Liver (tissue), 9 donors: Measurements from ENCODE around the gene MED4. TPM values are rescaled to one million over a fixed set of nuclear protein-coding genes. Genes with fewer than 3 reads are reported as not detected.

Source experiments
- DNase-seq: peaks from one replicate; pipeline ENCODE4 v3.0.0-alpha.2; 2017; ENCODE audit warnings: low spot score
- H3K27ac ChIP-seq, 2 donors: one replicate each; pipeline ENCODE4 v1.7.0; 2013; ENCODE audit warnings: inconsistent platforms in 2 of 2, low read length in 2 of 2, control low read depth in 1 of 2, low read depth in 1 of 2, mild to moderate bottlenecking in 1 of 2
- H3K27me3 ChIP-seq, 4 donors: one replicate each; pipeline versions ENCODE4 v1.6.1 to v1.7.0; 2013; ENCODE audit warnings: low read length in 3 of 4, inconsistent platforms in 1 of 4, mild to moderate bottlenecking in 1 of 4, moderate library complexity in 1 of 4; ENCODE audit not compliant: control insufficient read depth in 4 of 4, insufficient read depth in 4 of 4
- H3K36me3 ChIP-seq, 4 donors: one replicate each; pipeline versions ENCODE4 v1.6.1 to v1.7.0; 2013; ENCODE audit warnings: low read length in 3 of 4, mild to moderate bottlenecking in 3 of 4, low read depth in 1 of 4, moderate library complexity in 1 of 4; ENCODE audit not compliant: control insufficient read depth in 4 of 4, insufficient read depth in 3 of 4
- H3K4me1 ChIP-seq, 4 donors: one replicate each; pipeline versions ENCODE4 v1.6.1 to v1.7.0; 2013; ENCODE audit warnings: low read length in 3 of 4, mild to moderate bottlenecking in 3 of 4, moderate library complexity in 1 of 4; ENCODE audit not compliant: control insufficient read depth in 4 of 4, insufficient read depth in 4 of 4
- H3K4me3 ChIP-seq, 3 donors: one replicate each; pipeline versions ENCODE4 v1.6.1 to v1.7.0; 2013; ENCODE audit warnings: low read length in 3 of 3, control low read depth in 1 of 3, low read depth in 1 of 3, mild to moderate bottlenecking in 1 of 3
- H3K9ac ChIP-seq, 2 donors: one replicate each; pipeline ENCODE4 v1.7.0; 2013; ENCODE audit warnings: low read length in 2 of 2, mild to moderate bottlenecking in 2 of 2, moderate library complexity in 2 of 2, control low read depth in 1 of 2, low read depth in 1 of 2
- H3K9me3 ChIP-seq, 4 donors: one replicate each; pipeline versions ENCODE4 v1.6.1 to v1.7.0; 2013; ENCODE audit warnings: low read length in 3 of 4; ENCODE audit not compliant: control insufficient read depth in 4 of 4
- EGR1 ChIP-seq, 2 donors: IDR thresholded peaks; 2 replicates each; pipeline ENCODE4 v1.6.1; 2016 to 2018; ENCODE audit warnings: antibody characterized with exemption in 2 of 2, low read depth in 2 of 2
- FOXA1 ChIP-seq: IDR thresholded peaks from 2 replicates; pipeline ENCODE4 v1.6.1; 2016; ENCODE audit warnings: antibody characterized with exemption
- FOXA2 ChIP-seq: IDR thresholded peaks from 2 replicates; pipeline ENCODE4 v1.6.1; 2016; ENCODE audit warnings: antibody characterized with exemption
- HNF4A ChIP-seq, 2 donors: conservative IDR thresholded peaks; 2 replicates each; pipeline ENCODE4 v1.6.1; 2016; ENCODE audit warnings: antibody characterized with exemption in 2 of 2, mild to moderate bottlenecking in 2 of 2
- HNF4G ChIP-seq: IDR thresholded peaks from 2 replicates; pipeline ENCODE4 v1.6.1; 2016; ENCODE audit warnings: antibody characterized with exemption
- REST ChIP-seq: IDR thresholded peaks from 2 replicates; pipeline ENCODE4 v1.6.1; 2016; ENCODE audit warnings: antibody characterized with exemption, mild to moderate bottlenecking
- SP1 ChIP-seq: IDR thresholded peaks from 2 replicates; pipeline ENCODE4 v1.6.1; 2018; ENCODE audit warnings: antibody characterized with exemption, mild to moderate bottlenecking
- ZBTB33 ChIP-seq: IDR thresholded peaks from 2 replicates; pipeline ENCODE4 v1.6.1; 2016; ENCODE audit warnings: antibody characterized with exemption
- WGBS: extraction: QIAGEN DNeasy Blood & Tissue Kit; methylation state at CpG from one replicate; pipeline ENCODE4 v1.1.7; 2013; 5-methylcytosine and 5-hydroxymethylcytosine counted together
- polyA plus RNA-seq, 2 donors: library from polyadenylated mRNA; stranded (reverse) in 1 of 2; unstranded in 1 of 2; fragments of 200-250 nt in 1 of 2; fragments of >200 nt in 1 of 2; fragmentation: Nextera tagmentation in 1 of 2; extraction: Ambion mirVana in 1 of 2; gene quantifications; one replicate each; pipeline versions ENCODE4 v1.2.1 to v1.2.3, GENCODE V29; 2013 to 2015
- total RNA-seq, 2 donors: library from RNA; depleted of rRNA; stranded (reverse); fragments of >200 nt; gene quantifications; one replicate each; pipeline ENCODE4 v1.2.3, GENCODE V29; 2014
- TF ChIP-seq, protein P1 (sequence below): fragments of 150-350 bp; IDR thresholded peaks from 2 replicates; pipeline ENCODE4 v1.5.1; 2017; ENCODE audit warnings: improper control_type of control experiment, low read depth, low read length; ENCODE audit not compliant: missing input control
- TF ChIP-seq, protein P2 (sequence below): IDR thresholded peaks from 2 replicates; pipeline ENCODE4 v1.6.1; 2016; ENCODE audit warnings: antibody characterized with exemption
- TF ChIP-seq, protein P3 (sequence below): IDR thresholded peaks from 2 replicates; pipeline ENCODE4 v1.6.1; 2016; ENCODE audit warnings: antibody characterized with exemption
- donor health status: healthy.
- donor health status: healthy.
- donor health status: healthy.
- donor health status: healthy.
- donor health status: healthy.

Gene MED4
- total and polyA plus RNA-seq, 4 donors: 18.2 to 32.4 (median 22.6) TPM

- TF ChIP-seq FOXA1: no peak
- TF ChIP-seq, protein P1, sequence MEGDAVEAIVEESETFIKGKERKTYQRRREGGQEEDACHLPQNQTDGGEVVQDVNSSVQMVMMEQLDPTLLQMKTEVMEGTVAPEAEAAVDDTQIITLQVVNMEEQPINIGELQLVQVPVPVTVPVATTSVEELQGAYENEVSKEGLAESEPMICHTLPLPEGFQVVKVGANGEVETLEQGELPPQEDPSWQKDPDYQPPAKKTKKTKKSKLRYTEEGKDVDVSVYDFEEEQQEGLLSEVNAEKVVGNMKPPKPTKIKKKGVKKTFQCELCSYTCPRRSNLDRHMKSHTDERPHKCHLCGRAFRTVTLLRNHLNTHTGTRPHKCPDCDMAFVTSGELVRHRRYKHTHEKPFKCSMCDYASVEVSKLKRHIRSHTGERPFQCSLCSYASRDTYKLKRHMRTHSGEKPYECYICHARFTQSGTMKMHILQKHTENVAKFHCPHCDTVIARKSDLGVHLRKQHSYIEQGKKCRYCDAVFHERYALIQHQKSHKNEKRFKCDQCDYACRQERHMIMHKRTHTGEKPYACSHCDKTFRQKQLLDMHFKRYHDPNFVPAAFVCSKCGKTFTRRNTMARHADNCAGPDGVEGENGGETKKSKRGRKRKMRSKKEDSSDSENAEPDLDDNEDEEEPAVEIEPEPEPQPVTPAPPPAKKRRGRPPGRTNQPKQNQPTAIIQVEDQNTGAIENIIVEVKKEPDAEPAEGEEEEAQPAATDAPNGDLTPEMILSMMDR: no peak
These were observed 18.8 kb upstream of the MED4 start for GRCh38 chr13:48113756-48114130.

GRCh38 chr13:48112896-48113755 is 18.2 kb upstream of the MED4 start:
- H3K27ac ChIP-seq: no peak overlapping the region
- 92% methylated on average over 5 of the region's 5 CpGs for WGBS
- H3K4me3 ChIP-seq: no peak overlapping the region
- DNase-seq: no peak
- no peaks in the 10 kb centered on the region for H3K27me3 ChIP-seq
- no peaks in the 10 kb centered on the region for H3K36me3 ChIP-seq
- H3K9me3 ChIP-seq: no peaks in the 10 kb centered on the region
- peaks cover 0 to 10% (median 6%) of the 10 kb centered on the region in 4 donors for H3K4me1 ChIP-seq
- H3K9ac ChIP-seq: no peak overlapping the region
- TF ChIP-seq EGR1 (IDR thresholded peaks at IDR 0.05; ENCODE audit: low read depth in 2 of 2) (no peak), FOXA2 (no peak), HNF4G (no peak), ZBTB33 (no peak), HNF4A (conservative IDR thresholded peaks at IDR 0.05) (no peak), SP1 (no peak), REST (no peak)
- TF ChIP-seq, protein P2, sequence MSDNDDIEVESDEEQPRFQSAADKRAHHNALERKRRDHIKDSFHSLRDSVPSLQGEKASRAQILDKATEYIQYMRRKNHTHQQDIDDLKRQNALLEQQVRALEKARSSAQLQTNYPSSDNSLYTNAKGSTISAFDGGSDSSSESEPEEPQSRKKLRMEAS: no peak
- TF ChIP-seq, protein P3, sequence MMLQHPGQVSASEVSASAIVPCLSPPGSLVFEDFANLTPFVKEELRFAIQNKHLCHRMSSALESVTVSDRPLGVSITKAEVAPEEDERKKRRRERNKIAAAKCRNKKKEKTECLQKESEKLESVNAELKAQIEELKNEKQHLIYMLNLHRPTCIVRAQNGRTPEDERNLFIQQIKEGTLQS: no peak
- TF ChIP-seq, protein P1: no peak

More at GRCh38 chr13:48113756-48114130, 18.8 kb upstream of the MED4 start:
- no peak for DNase-seq
- Histone ChIP-seq H3K9ac (no peak overlapping the region), H3K36me3 (no peaks in the 10 kb centered on the region), H3K4me3 (no peak overlapping the region), H3K27me3 (no peaks in the 10 kb centered on the region), H3K4me1 (peaks cover 0 to 10% (median 6%) of the 10 kb centered on the region in 4 donors), H3K27ac (no peak overlapping the region), H3K9me3 (no peaks in the 10 kb centered on the region)
- WGBS: 99% methylated on average over 1 of the region's 1 CpG
